GM12878 (cell line): ENCODE results near the gene SRSF10. TPM values are rescaled to one million over a fixed set of nuclear protein-coding genes. Genes with fewer than 3 reads are reported as not detected.

Source experiments
- CBX3 ChIP-seq: fragments of 200-600 bp; sonication (generic); IDR thresholded peaks from 2 replicates; pipeline ENCODE4 v1.6.1; 2016; ENCODE audit warnings: low read depth, borderline replicate concordance
- CEBPB ChIP-seq, 2 experiments: fragments of 150-350 bp in 1 of 2; IDR thresholded peaks; 2 replicates each; pipeline ENCODE4 v1.6.1; 2012 to 2014; ENCODE audit warnings: low read depth in 2 of 2, low read length in 2 of 2, borderline replicate concordance in 1 of 2, inconsistent platforms in 1 of 2
- EGR1 ChIP-seq, 2 experiments: IDR thresholded peaks; 1 replicate in 1 of 2; 2 replicates in 1 of 2; pipeline ENCODE4 v1.6.1; 2011 to 2012; ENCODE audit warnings: low read depth in 2 of 2, low read length in 2 of 2, borderline replicate concordance in 1 of 2, mild to moderate bottlenecking in 1 of 2, moderate library complexity in 1 of 2
- LARP7 ChIP-seq: fragments of 450-650 bp; IDR thresholded peaks from 2 replicates; pipeline ENCODE4 v1.6.1; 2017; ENCODE audit warnings: mild to moderate bottlenecking
- MEF2B ChIP-seq: fragments of 450-650 bp; IDR thresholded peaks from 2 replicates; pipeline ENCODE4 v1.6.1; 2018; ENCODE audit warnings: mild to moderate bottlenecking, moderate library complexity; ENCODE audit not compliant: partially characterized antibody, poor library complexity, severe bottlenecking
- MTA2 ChIP-seq: fragments of 450-650 bp; IDR thresholded peaks from 2 replicates; pipeline ENCODE4 v1.6.1; 2016; ENCODE audit warnings: low read depth, mild to moderate bottlenecking, moderate library complexity
- NFIC ChIP-seq: IDR thresholded peaks from 2 replicates; pipeline ENCODE4 v1.6.1; 2012; ENCODE audit warnings: low read depth, mild to moderate bottlenecking, inconsistent platforms, low read length, moderate library complexity
- NFYB ChIP-seq: IDR thresholded peaks from 2 replicates; pipeline ENCODE4 v1.6.1; 2011; ENCODE audit warnings: low read depth, mild to moderate bottlenecking, low read length, improper control_type of control experiment, moderate library complexity; ENCODE audit not compliant: insufficient read depth
- NR2F1 ChIP-seq: fragments of 450-650 bp; conservative IDR thresholded peaks from 2 replicates; pipeline ENCODE4 v1.6.1; 2017; ENCODE audit warnings: mild to moderate bottlenecking
- PML ChIP-seq: IDR thresholded peaks from 2 replicates; pipeline ENCODE4 v1.6.1; 2012; ENCODE audit warnings: low read length, inconsistent platforms
- POLR2A ChIP-seq: IDR thresholded peaks from 2 replicates; pipeline ENCODE4 v1.6.1; 2011; ENCODE audit warnings: low read depth, mild to moderate bottlenecking, low read length
- RB1 ChIP-seq: fragments of 450-650 bp; formaldehyde crosslinking; IDR thresholded peaks from 2 replicates; pipeline ENCODE4 v1.6.1; 2017; ENCODE audit warnings: mild to moderate bottlenecking, borderline replicate concordance
- SMARCA5 ChIP-seq: fragments of 450-650 bp; IDR thresholded peaks from 2 replicates; pipeline ENCODE4 v1.6.1; 2017; ENCODE audit warnings: mild to moderate bottlenecking
- SPI1 ChIP-seq: IDR thresholded peaks from 2 replicates; pipeline ENCODE4 v1.6.1; 2011; ENCODE audit warnings: low read depth, mild to moderate bottlenecking, low read length, moderate library complexity, borderline replicate concordance; ENCODE audit not compliant: insufficient read depth
- TARDBP ChIP-seq: IDR thresholded peaks from 2 replicates; pipeline ENCODE4 v1.6.1; 2016; ENCODE audit warnings: borderline replicate concordance
- TBL1XR1 ChIP-seq: IDR thresholded peaks from 2 replicates; pipeline ENCODE4 v1.6.1; 2012; ENCODE audit warnings: low read depth, low read length, improper control_type of control experiment
- WRNIP1 ChIP-seq: IDR thresholded peaks from 2 replicates; pipeline ENCODE4 v1.6.1; 2011; ENCODE audit warnings: low read depth, low read length, improper control_type of control experiment, borderline replicate concordance
- ZNF622 ChIP-seq: fragments of 450-650 bp; IDR thresholded peaks from 2 replicates; pipeline ENCODE4 v1.6.1; 2017; ENCODE audit warnings: mild to moderate bottlenecking, inconsistent platforms
- polyA plus RNA-seq, 11 experiments: library from polyadenylated mRNA; depleted of rRNA in 4 of 11; unstranded in 6 of 11; stranded (reverse) in 5 of 11; fragments of >200 nt; fragmentation: Nextera tagmentation in 4 of 11; fragmentation: Illumina TruSeq in 1 of 11; extraction: Ambion mirVana in 4 of 11; extraction: Trizol in 1 of 11; gene quantifications; 1 replicate in 1 of 11; 2 replicates in 10 of 11; pipeline versions ENCODE4 v1.2.1 to v1.2.3, GENCODE V29; 2011 to 2016; ENCODE audit warnings: inconsistent platforms in 2 of 11, missing spikeins in 2 of 11, low read depth in 1 of 11
- total RNA-seq, 4 experiments: library from RNA; depleted of rRNA in 3 of 4; stranded (reverse); fragments of >200 nt in 3 of 4; fragmentation: Illumina TruSeq in 1 of 4; extraction: Trizol in 1 of 4; gene quantifications; 2 replicates each; pipeline versions ENCODE4 v1.2.1 to v1.2.3, GENCODE V29; 2013 to 2021
- TF ChIP-seq, protein P1 (sequence below): fragments of 450-650 bp; IDR thresholded peaks from 2 replicates; pipeline ENCODE4 v1.6.1; 2016; ENCODE audit warnings: mild to moderate bottlenecking, moderate library complexity, borderline replicate concordance
- TF ChIP-seq, protein P2 (sequence below): IDR thresholded peaks from 2 replicates; pipeline ENCODE4 v1.6.1; 2012; ENCODE audit warnings: low read length, inconsistent platforms
- TF ChIP-seq, protein P3 (sequence below): fragments of 450-650 bp; conservative IDR thresholded peaks from 2 replicates; pipeline ENCODE4 v1.6.1; 2017; ENCODE audit warnings: mild to moderate bottlenecking, moderate library complexity
- TF ChIP-seq, protein P4 (sequence below): fragments of 150-350 bp; IDR thresholded peaks from 2 replicates; pipeline ENCODE4 v1.6.1; 2014; ENCODE audit warnings: mild to moderate bottlenecking, low read depth, low read length

SRSF10 gene
- total and polyA plus RNA-seq, 10 of the 15 experiments (the other 5 are each of a cell fraction or from before 2014, with no cell fraction given), result 157 to 279 (median 222) TPM

DNA sequence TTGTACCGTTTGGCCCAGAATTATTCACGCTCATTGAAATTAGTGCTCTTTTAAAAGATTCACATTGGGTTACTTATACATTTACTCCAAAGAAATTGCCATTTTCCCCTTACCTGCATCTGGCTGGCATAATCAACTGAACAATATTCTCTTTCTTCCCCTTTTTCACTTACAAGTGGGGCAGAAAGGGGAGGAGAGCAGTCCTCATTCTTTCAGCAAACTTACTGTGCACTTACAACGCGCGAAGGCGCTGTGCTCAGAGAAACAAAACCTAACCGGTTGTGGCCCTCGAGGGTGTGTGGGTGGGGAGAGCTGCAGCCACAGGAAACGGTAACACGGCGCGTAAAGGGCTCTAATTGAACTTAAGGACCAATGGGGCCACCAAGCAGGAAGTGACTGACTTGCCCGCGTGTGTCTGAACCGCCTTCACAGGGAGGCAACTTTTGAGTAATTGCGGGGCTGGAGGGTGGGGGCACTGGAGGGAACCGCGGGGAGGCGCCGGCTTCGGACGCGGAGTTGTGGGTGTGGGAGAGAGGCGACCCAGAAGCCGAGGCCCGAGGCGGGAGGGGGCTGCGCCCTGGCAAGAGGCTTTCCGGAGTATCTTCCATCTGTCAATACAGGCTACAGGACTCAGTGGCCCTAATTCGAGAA lies 21.2 kb downstream of the SRSF10 start (continued):
- TF ChIP-seq, protein P1, sequence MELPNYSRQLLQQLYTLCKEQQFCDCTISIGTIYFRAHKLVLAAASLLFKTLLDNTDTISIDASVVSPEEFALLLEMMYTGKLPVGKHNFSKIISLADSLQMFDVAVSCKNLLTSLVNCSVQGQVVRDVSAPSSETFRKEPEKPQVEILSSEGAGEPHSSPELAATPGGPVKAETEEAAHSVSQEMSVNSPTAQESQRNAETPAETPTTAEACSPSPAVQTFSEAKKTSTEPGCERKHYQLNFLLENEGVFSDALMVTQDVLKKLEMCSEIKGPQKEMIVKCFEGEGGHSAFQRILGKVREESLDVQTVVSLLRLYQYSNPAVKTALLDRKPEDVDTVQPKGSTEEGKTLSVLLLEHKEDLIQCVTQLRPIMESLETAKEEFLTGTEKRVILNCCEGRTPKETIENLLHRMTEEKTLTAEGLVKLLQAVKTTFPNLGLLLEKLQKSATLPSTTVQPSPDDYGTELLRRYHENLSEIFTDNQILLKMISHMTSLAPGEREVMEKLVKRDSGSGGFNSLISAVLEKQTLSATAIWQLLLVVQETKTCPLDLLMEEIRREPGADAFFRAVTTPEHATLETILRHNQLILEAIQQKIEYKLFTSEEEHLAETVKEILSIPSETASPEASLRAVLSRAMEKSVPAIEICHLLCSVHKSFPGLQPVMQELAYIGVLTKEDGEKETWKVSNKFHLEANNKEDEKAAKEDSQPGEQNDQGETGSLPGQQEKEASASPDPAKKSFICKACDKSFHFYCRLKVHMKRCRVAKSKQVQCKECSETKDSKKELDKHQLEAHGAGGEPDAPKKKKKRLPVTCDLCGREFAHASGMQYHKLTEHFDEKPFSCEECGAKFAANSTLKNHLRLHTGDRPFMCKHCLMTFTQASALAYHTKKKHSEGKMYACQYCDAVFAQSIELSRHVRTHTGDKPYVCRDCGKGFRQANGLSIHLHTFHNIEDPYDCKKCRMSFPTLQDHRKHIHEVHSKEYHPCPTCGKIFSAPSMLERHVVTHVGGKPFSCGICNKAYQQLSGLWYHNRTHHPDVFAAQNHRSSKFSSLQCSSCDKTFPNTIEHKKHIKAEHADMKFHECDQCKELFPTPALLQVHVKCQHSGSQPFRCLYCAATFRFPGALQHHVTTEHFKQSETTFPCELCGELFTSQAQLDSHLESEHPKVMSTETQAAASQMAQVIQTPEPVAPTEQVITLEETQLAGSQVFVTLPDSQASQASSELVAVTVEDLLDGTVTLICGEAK, result peak; percentile 81; the same call in 1 of the 2 replicates
- TF ChIP-seq SPI1 (peak; percentile 34; the same call in 1 of the 2 replicates), POLR2A (peak; percentile 68), LARP7 (peak; percentile 67; the same call in 1 of the 2 replicates), TBL1XR1 (peak; percentile 31; the same call in 1 of the 2 replicates), MEF2B (peak; percentile 41), ZNF622 (no peak), CBX3 (no peak), TARDBP (peak; percentile 68; the same call in 1 of the 2 replicates), WRNIP1 (no peak), RB1 (0 out of 2 replicates have a peak, but pooled peaks have one; percentile 4), NFYB (peak; percentile 43; the same call in 1 of the 2 replicates), PML (no peak; the same call in 1 of the 2 replicates), NFIC (0 out of 2 replicates have a peak, but pooled peaks have one; percentile 12), MTA2 (peak; percentile 76), NR2F1 (peak; percentile 20; the same call in 1 of the 2 replicates), CEBPB (IDR thresholded peaks at IDR 0.05; ENCODE audit: borderline replicate concordance in 1 of 2, low read depth in 2 of 2, low read length in 2 of 2) (no peak), SMARCA5 (peak; percentile 55), EGR1 (IDR thresholded peaks at IDR 0.05; ENCODE audit: borderline replicate concordance in 1 of 2, low read depth in 2 of 2, low read length in 2 of 2) (peak; percentile 37 to 95)
- TF ChIP-seq, protein P2, sequence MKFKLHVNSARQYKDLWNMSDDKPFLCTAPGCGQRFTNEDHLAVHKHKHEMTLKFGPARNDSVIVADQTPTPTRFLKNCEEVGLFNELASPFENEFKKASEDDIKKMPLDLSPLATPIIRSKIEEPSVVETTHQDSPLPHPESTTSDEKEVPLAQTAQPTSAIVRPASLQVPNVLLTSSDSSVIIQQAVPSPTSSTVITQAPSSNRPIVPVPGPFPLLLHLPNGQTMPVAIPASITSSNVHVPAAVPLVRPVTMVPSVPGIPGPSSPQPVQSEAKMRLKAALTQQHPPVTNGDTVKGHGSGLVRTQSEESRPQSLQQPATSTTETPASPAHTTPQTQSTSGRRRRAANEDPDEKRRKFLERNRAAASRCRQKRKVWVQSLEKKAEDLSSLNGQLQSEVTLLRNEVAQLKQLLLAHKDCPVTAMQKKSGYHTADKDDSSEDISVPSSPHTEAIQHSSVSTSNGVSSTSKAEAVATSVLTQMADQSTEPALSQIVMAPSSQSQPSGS, result no peak
- TF ChIP-seq, protein P3, sequence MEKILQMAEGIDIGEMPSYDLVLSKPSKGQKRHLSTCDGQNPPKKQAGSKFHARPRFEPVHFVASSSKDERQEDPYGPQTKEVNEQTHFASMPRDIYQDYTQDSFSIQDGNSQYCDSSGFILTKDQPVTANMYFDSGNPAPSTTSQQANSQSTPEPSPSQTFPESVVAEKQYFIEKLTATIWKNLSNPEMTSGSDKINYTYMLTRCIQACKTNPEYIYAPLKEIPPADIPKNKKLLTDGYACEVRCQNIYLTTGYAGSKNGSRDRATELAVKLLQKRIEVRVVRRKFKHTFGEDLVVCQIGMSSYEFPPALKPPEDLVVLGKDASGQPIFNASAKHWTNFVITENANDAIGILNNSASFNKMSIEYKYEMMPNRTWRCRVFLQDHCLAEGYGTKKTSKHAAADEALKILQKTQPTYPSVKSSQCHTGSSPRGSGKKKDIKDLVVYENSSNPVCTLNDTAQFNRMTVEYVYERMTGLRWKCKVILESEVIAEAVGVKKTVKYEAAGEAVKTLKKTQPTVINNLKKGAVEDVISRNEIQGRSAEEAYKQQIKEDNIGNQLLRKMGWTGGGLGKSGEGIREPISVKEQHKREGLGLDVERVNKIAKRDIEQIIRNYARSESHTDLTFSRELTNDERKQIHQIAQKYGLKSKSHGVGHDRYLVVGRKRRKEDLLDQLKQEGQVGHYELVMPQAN, result no peak
- TF ChIP-seq, protein P4, sequence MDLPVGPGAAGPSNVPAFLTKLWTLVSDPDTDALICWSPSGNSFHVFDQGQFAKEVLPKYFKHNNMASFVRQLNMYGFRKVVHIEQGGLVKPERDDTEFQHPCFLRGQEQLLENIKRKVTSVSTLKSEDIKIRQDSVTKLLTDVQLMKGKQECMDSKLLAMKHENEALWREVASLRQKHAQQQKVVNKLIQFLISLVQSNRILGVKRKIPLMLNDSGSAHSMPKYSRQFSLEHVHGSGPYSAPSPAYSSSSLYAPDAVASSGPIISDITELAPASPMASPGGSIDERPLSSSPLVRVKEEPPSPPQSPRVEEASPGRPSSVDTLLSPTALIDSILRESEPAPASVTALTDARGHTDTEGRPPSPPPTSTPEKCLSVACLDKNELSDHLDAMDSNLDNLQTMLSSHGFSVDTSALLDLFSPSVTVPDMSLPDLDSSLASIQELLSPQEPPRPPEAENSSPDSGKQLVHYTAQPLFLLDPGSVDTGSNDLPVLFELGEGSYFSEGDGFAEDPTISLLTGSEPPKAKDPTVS, result no peak
